HG03520 (cell line): Measurements from ENCODE around the gene ARHGAP24.

Experiments
- ATAC-seq: cut with Tn5 transposase; IDR thresholded peaks from one replicate; pipeline ENCODE4 v1.9.1; 2021; ENCODE audit warnings: mild to moderate bottlenecking, moderate library complexity; ENCODE audit not compliant: unreplicated experiment

Gene ARHGAP24

GRCh38 chr4:86043755-86044592 lies 569.0 kb downstream of the ARHGAP24 start:
- ATAC-seq = peak; percentile 76

- ATAC-seq = no peak
These were observed 569.6 kb downstream of the ARHGAP24 start for GRCh38 chr4:86044593-86044985.

GRCh38 chr4:86048426-86048825 lies 573.5 kb downstream of the ARHGAP24 start:
- no peak for ATAC-seq

- no peak for ATAC-seq
These were observed 575.5 kb downstream of the ARHGAP24 start for GRCh38 chr4:86050496-86050895.
